Tibial nerve (tissue), 4 donors: ENCODE measurements around the gene USE1.

Source experiments
- CTCF ChIP-seq, 5 experiments: fragments of 200-600 bp in 3 of 5; fragments of 450-650 bp in 2 of 5; sonication (generic) in 3 of 5; IDR thresholded peaks; one replicate each; pipeline ENCODE4 v1.5.1; 2016 to 2019; ENCODE audit warnings: antibody characterized with exemption in 5 of 5, mild to moderate bottlenecking in 3 of 5, moderate library complexity in 2 of 5
- EP300 ChIP-seq, 2 donors: sonication (generic); formaldehyde crosslinking; IDR thresholded peaks; one replicate each; pipeline ENCODE4 v1.6.1; 2017; ENCODE audit warnings: antibody characterized with exemption in 2 of 2, mild to moderate bottlenecking in 1 of 2

DNA sequence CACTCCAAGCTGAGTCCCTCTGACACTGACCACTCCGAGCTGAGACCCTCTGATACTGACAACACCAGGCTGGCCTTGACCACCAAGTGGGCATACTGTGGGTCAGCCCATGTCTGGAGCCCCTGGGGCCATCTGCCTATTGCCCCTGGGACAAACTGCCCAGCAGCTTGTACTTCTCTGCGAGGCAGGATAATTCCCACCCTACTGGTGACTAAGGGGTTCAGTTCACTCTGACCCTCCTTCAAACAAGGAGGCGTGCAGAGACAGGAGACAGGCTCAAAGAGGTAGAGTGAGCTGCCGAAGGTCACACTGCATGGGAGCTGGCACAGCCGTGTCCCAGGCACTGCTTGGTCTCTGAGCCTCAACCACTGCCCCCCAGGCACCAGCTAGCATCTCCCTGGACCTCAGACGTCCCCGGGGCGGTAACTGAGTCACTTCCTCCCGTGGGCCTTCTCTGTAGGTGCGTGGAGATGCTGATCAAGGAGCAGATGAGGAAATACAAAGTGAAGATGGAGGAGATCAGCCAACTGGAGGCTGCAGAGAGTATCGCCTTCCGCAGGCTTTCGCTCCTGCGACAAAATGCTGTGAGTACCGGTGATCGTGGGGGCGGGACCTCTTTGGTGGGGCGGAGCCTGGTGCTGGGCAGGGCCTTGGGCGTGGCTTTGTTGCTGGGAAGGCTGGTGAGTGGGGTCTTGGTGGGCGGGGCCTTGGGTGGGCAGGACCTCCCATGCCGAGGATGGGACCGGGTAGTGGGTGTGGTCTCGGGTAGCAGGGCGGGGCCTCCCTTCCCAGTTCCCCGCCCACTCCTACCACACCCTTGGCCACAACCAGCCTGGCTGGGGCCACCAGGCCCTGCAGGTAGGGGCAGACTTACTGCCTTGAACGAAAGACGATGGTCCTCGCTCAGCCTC lies 5.8 kb upstream of the USE1 start:
- TF ChIP-seq CTCF (IDR thresholded peaks at IDR 0.05): no peak
- TF ChIP-seq EP300 (IDR thresholded peaks at IDR 0.05): no peak
